K562 (cell line): ENCODE data around the gene MEIS2. TPM values are rescaled to one million over a fixed set of nuclear protein-coding genes. Genes with fewer than 3 reads are reported as not detected.

Experiments
- ATAC-seq: fragments of 200-7000 bp; cut with Tn5 transposase; 3 replicates; pipeline ENCODE4 v1.9.1; 2020; ENCODE audit warnings: moderate library complexity
- BruUV-seq: library from RNA; stranded (reverse); fragments of 400-500 nt; replicated peaks from 2 replicates; lab custom pipeline; 2021; lab: Mats Ljungman, UMichigan
- CTCF ChIA-PET: fragments of 300-600 bp; formaldehyde crosslinking; extraction: SDS; loops from one replicate; lab custom pipeline; 2021; ENCODE audit warnings: low intra/inter-chr PET ratio; lab: Yijun Ruan, JAX
- POLR2A ChIA-PET: fragments of 300-600, 350-650 bp; sonication (Branson Sonifier 250); formaldehyde crosslinking; extraction: SDS; loops from one replicate; lab custom pipeline; 2021; ENCODE audit warnings: antibody characterized with exemption, inconsistent platforms; lab: Yijun Ruan, JAX
- DNase-seq, 4 experiments: peaks; one replicate each; pipeline versions ENCODE4 v3.0.0 to v3.0.0-alpha.2; 2011 to 2018; ENCODE audit warnings: low spot score in 3 of 4, mixed read lengths in 3 of 4; ENCODE audit errors: extremely low read depth in 1 of 4
- FAIRE-seq: peaks from 2 replicates; lab custom pipeline; 2011; peaks lifted over from hg19 to GRCh38; lab: Jason Lieb, UNC
- H2AFZ ChIP-seq: 2 replicates; pipeline ENCODE4 v1.6.0; 2011; ENCODE audit warnings: low read depth, low read length, control low read depth, inconsistent platforms
- H3K27ac ChIP-seq: fragments of 200-600 bp; 3 replicates; pipeline ENCODE4 v1.8.0; 2011; ENCODE audit warnings: low read depth, mild to moderate bottlenecking, control low read depth, inconsistent platforms, low read length, moderate library complexity, mixed read lengths; ENCODE audit errors: extremely low read depth
- H3K27me3 ChIP-seq, 2 experiments: fragments of 300-600 bp in 1 of 2; 2 replicates in 1 of 2; 3 replicates in 1 of 2; pipeline versions ENCODE4 v1.6.0 to v1.8.0; 2011; ENCODE audit warnings: inconsistent platforms in 2 of 2, low read length in 2 of 2, mild to moderate bottlenecking in 1 of 2, mixed read lengths in 1 of 2, moderate library complexity in 1 of 2; ENCODE audit not compliant: control insufficient read depth in 2 of 2, insufficient read depth in 2 of 2
- H3K36me3 ChIP-seq: fragments of 300-600 bp; 3 replicates; pipeline ENCODE4 v1.8.0; 2011; ENCODE audit warnings: mild to moderate bottlenecking, low read length, inconsistent platforms; ENCODE audit not compliant: control insufficient read depth, insufficient read depth
- H3K4me1 ChIP-seq, 2 experiments: fragments of 200-600 bp in 1 of 2; replicated peaks in 1 of 2; 2 replicates in 1 of 2; 3 replicates in 1 of 2; pipeline versions ENCODE4 v1.5.1 to v1.8.0; 2011; ENCODE audit warnings: inconsistent platforms in 2 of 2, low read length in 2 of 2, mild to moderate bottlenecking in 1 of 2, mixed read lengths in 1 of 2, moderate library complexity in 1 of 2; ENCODE audit not compliant: control insufficient read depth in 2 of 2, insufficient read depth in 2 of 2
- H3K4me2 ChIP-seq: 2 replicates; pipeline ENCODE4 v1.6.1; 2011; ENCODE audit warnings: low read length, control low read depth, inconsistent platforms, mixed read lengths; ENCODE audit not compliant: insufficient read depth
- H3K4me3 ChIP-seq: fragments of 200-600 bp; sonication (generic), shearing (Covaris generic); 2 replicates; pipeline ENCODE4 v1.5.1; 2016; ENCODE audit warnings: control low read depth, inconsistent platforms
- H3K79me2 ChIP-seq: fragments of 200-600 bp; 3 replicates; pipeline ENCODE4 v1.8.0; 2011; ENCODE audit warnings: low read length, inconsistent platforms; ENCODE audit not compliant: control insufficient read depth, insufficient read depth
- H3K9ac ChIP-seq, 2 experiments: 2 replicates each; pipeline versions ENCODE4 v1.6.0 to v1.6.1; 2011; ENCODE audit warnings: low read depth in 2 of 2, low read length in 2 of 2, control low read depth in 1 of 2, inconsistent platforms in 1 of 2, mild to moderate bottlenecking in 1 of 2, mixed read lengths in 1 of 2; ENCODE audit not compliant: insufficient read depth in 1 of 2
- H3K9me1 ChIP-seq: one replicate; pipeline ENCODE4 v1.6.0; 2011; ENCODE audit warnings: inconsistent platforms, mild to moderate bottlenecking, low read length, moderate library complexity; ENCODE audit not compliant: control insufficient read depth, insufficient read depth
- H3K9me3 ChIP-seq: replicated peaks from 2 replicates; pipeline ENCODE4 v1.5.1; 2011; ENCODE audit warnings: low read depth, low read length, inconsistent platforms; ENCODE audit not compliant: control insufficient read depth, insufficient read depth
- H4K20me1 ChIP-seq: replicated peaks from 2 replicates; pipeline ENCODE4 v1.6.1; 2011; ENCODE audit warnings: low read length, inconsistent platforms, mixed read lengths; ENCODE audit not compliant: control insufficient read depth, insufficient read depth
- C11orf30 ChIP-seq: fragments of 450-650 bp; IDR thresholded peaks from 2 replicates; pipeline ENCODE4 v1.6.1; 2016; ENCODE audit warnings: low read depth, mild to moderate bottlenecking
- CSDE1 ChIP-seq, 2 experiments: fragments of 450-650 bp; IDR thresholded peaks; 2 replicates each; pipeline ENCODE4 v1.6.1; 2016; ENCODE audit warnings: mild to moderate bottlenecking in 1 of 2
- KAT7 ChIP-seq: sonication (generic); formaldehyde crosslinking; IDR thresholded peaks from 2 replicates; pipeline ENCODE4 v1.8.0; 2022; ENCODE audit warnings: missing genetic modification reagents, mild to moderate bottlenecking, borderline replicate concordance
- MAFF ChIP-seq: IDR thresholded peaks from 2 replicates; pipeline ENCODE4 v1.6.1; 2012; ENCODE audit warnings: low read length, improper control_type of control experiment
- MAFG ChIP-seq: fragments of 450-650 bp; conservative IDR thresholded peaks from 2 replicates; pipeline ENCODE4 v1.6.1; 2016; ENCODE audit warnings: missing genetic modification characterization, missing compliant biosample characterization
- SPI1 ChIP-seq: IDR thresholded peaks from 2 replicates; pipeline ENCODE4 v1.6.1; 2011; ENCODE audit warnings: low read depth, low read length, control low read depth, borderline replicate concordance
- ZC3H11A ChIP-seq: IDR thresholded peaks from 2 replicates; pipeline ENCODE4 v1.6.1; 2012; ENCODE audit warnings: low read depth, low read length, improper control_type of control experiment
- ZNF316 ChIP-seq: fragments of 450-650 bp; IDR thresholded peaks from 2 replicates; pipeline ENCODE4 v1.6.1; 2016
- WGBS: fragments of 100-300 bp; shearing (Covaris generic); methylation state at CpG from one replicate; pipeline ENCODE4 v1.1.6; 2016; ENCODE audit warnings: low coverage, mixed read lengths; ENCODE audit not compliant: insufficient coverage; ENCODE audit errors: missing lambda C conversion rate; 5-methylcytosine and 5-hydroxymethylcytosine counted together
- in situ Hi-C: fragments of 300-500 bp; cut with MboI; formaldehyde crosslinking; loops from 4 replicates; pipeline ENCODE4 v1.15.0; 2018; ENCODE audit warnings: inconsistent platforms, mixed read lengths
- intact Hi-C: fragments of 100-400 bp; cut with micrococcal nuclease; formaldehyde crosslinking; loops from 2 replicates; pipeline ENCODE4 v1.14.2; 2022
- polyA plus RNA-seq, 8 experiments: library from polyadenylated mRNA; depleted of rRNA in 4 of 8; stranded (reverse) in 5 of 8; unstranded in 3 of 8; fragments of >200 nt; fragmentation: Nextera tagmentation in 2 of 8; fragmentation: Illumina TruSeq in 1 of 8; extraction: Ambion mirVana in 2 of 8; extraction: Trizol in 1 of 8; gene quantifications; 2 replicates each; pipeline versions ENCODE4 v1.2.1 to v1.2.3, GENCODE V29; 2011 to 2014; ENCODE audit warnings: inconsistent platforms in 1 of 8, missing spikeins in 1 of 8
- total RNA-seq, 7 experiments: library from RNA; depleted of rRNA in 6 of 7; stranded (reverse); fragments of >200 nt in 6 of 7; fragmentation: Illumina TruSeq in 2 of 7; extraction: Trizol in 2 of 7; gene quantifications; 2 replicates each; pipeline versions ENCODE4 v1.2.1 to v1.2.3, GENCODE V29; 2011 to 2021; ENCODE audit warnings: low replicate concordance in 1 of 7
- TF ChIP-seq, protein P1 (sequence below): sonication (generic); formaldehyde crosslinking; IDR thresholded peaks from 2 replicates; pipeline ENCODE4 v1.8.0; 2023; ENCODE audit warnings: mild to moderate bottlenecking, missing genetic modification reagents
- TF ChIP-seq, protein P2 (sequence below): sonication (generic); formaldehyde crosslinking; IDR thresholded peaks from 2 replicates; pipeline ENCODE4 v1.8.0; 2022; ENCODE audit warnings: mild to moderate bottlenecking, low read depth, missing genetic modification reagents

MEIS2 gene
- total and polyA plus RNA-seq, 9 of the 15 experiments (the other 6 are each of a cell fraction or from before 2014, with no cell fraction given) = 7.5 to 64.2 (median 22.3) TPM

DNA sequence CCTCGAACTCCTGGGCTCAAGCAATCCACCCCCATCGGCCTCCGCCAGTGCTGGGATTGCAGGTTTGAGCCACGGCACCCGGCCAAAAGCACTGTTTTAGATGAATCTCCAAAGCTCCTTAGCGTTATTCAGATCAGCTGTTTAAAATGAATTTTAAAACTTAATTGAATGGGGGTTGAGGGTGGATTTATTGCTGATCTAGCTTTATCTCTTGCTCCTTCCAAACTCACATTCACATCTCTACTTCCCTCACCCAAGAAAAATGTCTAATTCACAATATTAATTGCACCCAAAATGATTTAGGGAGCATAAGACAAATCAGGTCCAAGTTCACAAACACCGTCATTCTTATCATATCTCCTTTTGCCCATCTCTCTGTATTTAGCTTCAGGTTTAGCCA lies 89.8 kb downstream of the MEIS2 start:
- Histone ChIP-seq H3K27ac (no peak overlapping the region), H3K9me3 (no peaks in the 10 kb centered on the region), H3K4me1 (peaks cover 0 to 7% of the 10 kb centered on the region in 2 experiments; a peak in 2 of 5 replicates), H3K9me1 (no peaks in the 10 kb centered on the region), H3K79me2 (no peaks in the 10 kb centered on the region), H2AFZ (no peak overlapping the region), H3K4me3 (no peak overlapping the region), H3K27me3 (no peaks in the 10 kb centered on the region), H4K20me1 (no peaks in the 10 kb centered on the region), H3K9ac (no peak overlapping the region), H3K4me2 (no peak overlapping the region), H3K36me3 (peaks cover 13% of the 10 kb centered on the region; the same call in 2 of the 3 replicates)
- TF ChIP-seq MAFG (tag) (0 out of 2 replicates have a peak, but pooled peaks have one; percentile 21), C11orf30 (peak; percentile 59; the same call in 1 of the 2 replicates), MAFF (peak; percentile 28; the same call in 1 of the 2 replicates), ZNF316 (peak; percentile 65), KAT7 (CRISPR knock-in tag) (no peak)
- intact Hi-C loops (no loop called here), in situ Hi-C loops (no loop called here)
- FAIRE-seq (no peak), ATAC-seq (no peak), DNase-seq (no peak)
- ChIA-PET POLR2A (interaction anchor here (0.6 kb wide), 1 partner anchor 12 kb away, joined by 3 read pairs; no protein-coding TSS in a partner anchor), CTCF (no interaction called here)
- 98% methylated on average over 6 of the region's 7 CpGs for WGBS
- BruUV-seq = no TSS peak

DNA sequence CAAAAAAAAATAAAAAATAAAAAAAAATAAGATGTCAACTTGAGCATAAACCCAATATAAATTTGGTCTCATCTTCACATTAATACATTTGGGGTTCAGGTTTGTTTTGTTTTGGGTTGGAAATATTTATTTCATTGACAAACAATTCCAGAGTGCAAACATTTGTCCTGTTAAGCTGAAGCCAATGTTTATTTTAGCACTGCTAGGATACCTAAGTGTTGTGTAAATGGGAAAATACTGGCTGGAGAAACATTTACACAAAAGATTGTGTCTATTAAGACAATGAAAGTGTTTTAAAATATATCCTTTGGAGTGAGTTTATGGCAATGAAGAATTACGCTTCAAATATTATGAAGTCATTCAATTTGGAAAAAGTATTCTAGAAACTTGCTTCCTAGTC lies 91.1 kb downstream of the MEIS2 start:
- ChIA-PET POLR2A (no interaction called here), CTCF (no interaction called here)
- in situ Hi-C loops (no loop called here), intact Hi-C loops (no loop called here)
- Histone ChIP-seq H3K9me1 (no peaks in the 10 kb centered on the region), H3K4me1 (peaks cover 0 to 7% of the 10 kb centered on the region in 2 experiments; a peak in 2 of 5 replicates), H3K27me3 (no peaks in the 10 kb centered on the region), H3K9ac (no peak overlapping the region), H3K27ac (no peak overlapping the region), H3K36me3 (peaks cover 22% of the 10 kb centered on the region; the same call in 2 of the 3 replicates), H4K20me1 (no peaks in the 10 kb centered on the region), H2AFZ (no peak overlapping the region), H3K9me3 (no peaks in the 10 kb centered on the region), H3K4me2 (no peak overlapping the region), H3K4me3 (no peak overlapping the region), H3K79me2 (no peaks in the 10 kb centered on the region)
- DNase-seq (no peak), FAIRE-seq (no peak), ATAC-seq (no peak)
- no TSS peak for BruUV-seq
- 94% methylated on average over 1 of the region's 1 CpG for WGBS
- no peak for TF ChIP-seq CSDE1 (IDR thresholded peaks at IDR 0.05)
- TF ChIP-seq, protein P1, sequence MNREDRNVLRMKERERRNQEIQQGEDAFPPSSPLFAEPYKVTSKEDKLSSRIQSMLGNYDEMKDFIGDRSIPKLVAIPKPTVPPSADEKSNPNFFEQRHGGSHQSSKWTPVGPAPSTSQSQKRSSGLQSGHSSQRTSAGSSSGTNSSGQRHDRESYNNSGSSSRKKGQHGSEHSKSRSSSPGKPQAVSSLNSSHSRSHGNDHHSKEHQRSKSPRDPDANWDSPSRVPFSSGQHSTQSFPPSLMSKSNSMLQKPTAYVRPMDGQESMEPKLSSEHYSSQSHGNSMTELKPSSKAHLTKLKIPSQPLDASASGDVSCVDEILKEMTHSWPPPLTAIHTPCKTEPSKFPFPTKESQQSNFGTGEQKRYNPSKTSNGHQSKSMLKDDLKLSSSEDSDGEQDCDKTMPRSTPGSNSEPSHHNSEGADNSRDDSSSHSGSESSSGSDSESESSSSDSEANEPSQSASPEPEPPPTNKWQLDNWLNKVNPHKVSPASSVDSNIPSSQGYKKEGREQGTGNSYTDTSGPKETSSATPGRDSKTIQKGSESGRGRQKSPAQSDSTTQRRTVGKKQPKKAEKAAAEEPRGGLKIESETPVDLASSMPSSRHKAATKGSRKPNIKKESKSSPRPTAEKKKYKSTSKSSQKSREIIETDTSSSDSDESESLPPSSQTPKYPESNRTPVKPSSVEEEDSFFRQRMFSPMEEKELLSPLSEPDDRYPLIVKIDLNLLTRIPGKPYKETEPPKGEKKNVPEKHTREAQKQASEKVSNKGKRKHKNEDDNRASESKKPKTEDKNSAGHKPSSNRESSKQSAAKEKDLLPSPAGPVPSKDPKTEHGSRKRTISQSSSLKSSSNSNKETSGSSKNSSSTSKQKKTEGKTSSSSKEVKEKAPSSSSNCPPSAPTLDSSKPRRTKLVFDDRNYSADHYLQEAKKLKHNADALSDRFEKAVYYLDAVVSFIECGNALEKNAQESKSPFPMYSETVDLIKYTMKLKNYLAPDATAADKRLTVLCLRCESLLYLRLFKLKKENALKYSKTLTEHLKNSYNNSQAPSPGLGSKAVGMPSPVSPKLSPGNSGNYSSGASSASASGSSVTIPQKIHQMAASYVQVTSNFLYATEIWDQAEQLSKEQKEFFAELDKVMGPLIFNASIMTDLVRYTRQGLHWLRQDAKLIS (CRISPR knock-in tag) = no peak
- no peak for TF ChIP-seq ZC3H11A
- no peak for TF ChIP-seq SPI1
- TF ChIP-seq, protein P2, sequence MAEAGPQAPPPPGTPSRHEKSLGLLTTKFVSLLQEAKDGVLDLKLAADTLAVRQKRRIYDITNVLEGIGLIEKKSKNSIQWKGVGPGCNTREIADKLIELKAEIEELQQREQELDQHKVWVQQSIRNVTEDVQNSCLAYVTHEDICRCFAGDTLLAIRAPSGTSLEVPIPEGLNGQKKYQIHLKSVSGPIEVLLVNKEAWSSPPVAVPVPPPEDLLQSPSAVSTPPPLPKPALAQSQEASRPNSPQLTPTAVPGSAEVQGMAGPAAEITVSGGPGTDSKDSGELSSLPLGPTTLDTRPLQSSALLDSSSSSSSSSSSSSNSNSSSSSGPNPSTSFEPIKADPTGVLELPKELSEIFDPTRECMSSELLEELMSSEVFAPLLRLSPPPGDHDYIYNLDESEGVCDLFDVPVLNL (CRISPR knock-in tag) = no peak
